HCT116 (cell line): ENCODE measurements around the gene HOXD11. TPM values are rescaled to one million over a fixed set of nuclear protein-coding genes. Genes with fewer than 3 reads are reported as not detected.

Experiments
- ATAC-seq: fragments of 200-7000 bp; cut with Tn5 transposase; 2 replicates; pipeline ENCODE4 v1.9.1; 2020; ENCODE audit warnings: mild to moderate bottlenecking, moderate library complexity
- BruUV-seq: library from RNA; stranded (reverse); fragments of 400-500 nt; replicated peaks from 2 replicates; lab custom pipeline; 2021; lab: Mats Ljungman, UMichigan
- CTCF ChIA-PET: fragments of 300-600 bp; sonication (Branson Sonifier 250); formaldehyde crosslinking; loops from one replicate; lab custom pipeline; 2021; ENCODE audit warnings: antibody characterized with exemption; lab: Charles Lee
- POLR2A ChIA-PET: fragments of 300-600, 350-600 bp; sonication (Branson Sonifier 250); formaldehyde crosslinking; loops from one replicate; lab custom pipeline; 2021; ENCODE audit warnings: antibody characterized with exemption; lab: Charles Lee
- RAD21 ChIA-PET, 2 experiments: fragments of 300-600 bp; sonication (Branson Sonifier 250); formaldehyde crosslinking; loops; one replicate each; lab custom pipeline; 2023; ENCODE audit warnings: low total read pairs in 2 of 2; ENCODE audit not compliant: uncharacterized antibody in 2 of 2, unreplicated experiment in 2 of 2, low non-redundant PET in 1 of 2; lab: Charles Lee
- DNase-seq: peaks from one replicate; pipeline ENCODE4 v3.0.0-alpha.2; 2010; ENCODE audit warnings: low read depth, low spot score
- H2AFZ ChIP-seq: fragments of 200-600 bp; shearing (Covaris generic), sonication (generic); 2 replicates; pipeline ENCODE4 v1.6.1; 2017; ENCODE audit warnings: low read depth, mixed run types, mixed read lengths, antibody characterized with exemption, low read length; ENCODE audit not compliant: poor library complexity, severe bottlenecking
- H3K27ac ChIP-seq: 2 replicates; pipeline ENCODE4 v1.5.1; 2012; ENCODE audit warnings: low read depth, low read length
- H3K27me3 ChIP-seq: fragments of 200-600 bp; sonication (generic); 2 replicates; pipeline ENCODE4 v1.6.1; 2016; ENCODE audit warnings: mixed run types, low read length, mixed read lengths; ENCODE audit not compliant: insufficient read depth
- H3K36me3 ChIP-seq, 2 experiments: fragments of 200-500 bp in 1 of 2; fragments of 200-600 bp in 1 of 2; sonication (Bioruptor generic) in 1 of 2; sonication (generic) in 1 of 2; 2 replicates each; pipeline versions ENCODE4 v1.5.1 to v1.6.1; 2014 to 2016; ENCODE audit warnings: low read length in 2 of 2, inconsistent platforms in 1 of 2, mixed read lengths in 1 of 2, mixed run types in 1 of 2; ENCODE audit not compliant: insufficient read depth in 2 of 2, control insufficient read depth in 1 of 2
- H3K4me1 ChIP-seq, 2 experiments: fragments of 200-600 bp in 1 of 2; sonication (generic) in 1 of 2; 2 replicates each; pipeline versions ENCODE4 v1.5.1 to v1.6.1; 2012 to 2017; ENCODE audit warnings: low read length in 2 of 2, inconsistent platforms in 1 of 2, mild to moderate bottlenecking in 1 of 2, mixed read lengths in 1 of 2, mixed run types in 1 of 2, moderate library complexity in 1 of 2; ENCODE audit not compliant: insufficient read depth in 2 of 2, control insufficient read depth in 1 of 2
- H3K4me2 ChIP-seq: fragments of 200-600 bp; sonication (generic); 2 replicates; pipeline ENCODE4 v1.6.1; 2017; ENCODE audit warnings: mixed run types, low read length, mixed read lengths
- H3K4me3 ChIP-seq, 2 experiments: fragments of 200-600 bp in 1 of 2; sonication (generic) in 1 of 2; replicated peaks in 1 of 2; 2 replicates each; pipeline ENCODE4 v1.5.1; 2011 to 2016; ENCODE audit warnings: low read length in 2 of 2, control low read depth in 1 of 2, low read depth in 1 of 2, mild to moderate bottlenecking in 1 of 2, mixed read lengths in 1 of 2, mixed run types in 1 of 2
- H3K79me2 ChIP-seq: fragments of 200-600 bp; sonication (generic); 2 replicates; pipeline ENCODE4 v1.6.1; 2017; ENCODE audit warnings: mild to moderate bottlenecking, mixed run types, low read length, moderate library complexity, mixed read lengths; ENCODE audit not compliant: insufficient read depth
- H3K9ac ChIP-seq: fragments of 200-600 bp; sonication (generic); 2 replicates; pipeline ENCODE4 v1.6.1; 2016; ENCODE audit warnings: low read length, mixed read lengths
- H3K9me2 ChIP-seq: fragments of 200-600 bp; sonication (generic), shearing (Covaris generic); 2 replicates; pipeline ENCODE4 v1.6.1; 2017; ENCODE audit warnings: mixed run types, mild to moderate bottlenecking, moderate library complexity; ENCODE audit not compliant: insufficient read depth
- H3K9me3 ChIP-seq, 2 experiments: fragments of 200-500 bp in 1 of 2; fragments of 200-600 bp in 1 of 2; sonication (Bioruptor generic) in 1 of 2; sonication (generic) in 1 of 2; 2 replicates each; pipeline ENCODE4 v1.6.1; 2014 to 2017; ENCODE audit warnings: low read length in 2 of 2, mixed read lengths in 2 of 2, inconsistent platforms in 1 of 2, low read depth in 1 of 2, mild to moderate bottlenecking in 1 of 2, mixed run types in 1 of 2, moderate library complexity in 1 of 2; ENCODE audit not compliant: control insufficient read depth in 1 of 2, insufficient read depth in 1 of 2
- H4K20me1 ChIP-seq: fragments of 200-600 bp; sonication (generic), shearing (Covaris generic); 2 replicates; pipeline ENCODE4 v1.6.1; 2017; ENCODE audit warnings: mixed run types, mild to moderate bottlenecking, moderate library complexity; ENCODE audit not compliant: insufficient read depth
- CBX3 ChIP-seq: IDR thresholded peaks from 2 replicates; pipeline ENCODE4 v1.6.1; 2012; ENCODE audit warnings: low read depth
- FOSL1 ChIP-seq: IDR thresholded peaks from 2 replicates; pipeline ENCODE4 v1.6.1; 2012; ENCODE audit warnings: low read depth
- JUND ChIP-seq: IDR thresholded peaks from 2 replicates; pipeline ENCODE4 v1.6.1; 2012
- MAX ChIP-seq: IDR thresholded peaks from 2 replicates; pipeline ENCODE4 v1.6.1; 2012
- POLR2AphosphoS5 ChIP-seq: IDR thresholded peaks from 2 replicates; pipeline ENCODE4 v1.6.1; 2011; ENCODE audit warnings: mild to moderate bottlenecking, low read depth, low read length, moderate library complexity
- REST ChIP-seq: IDR thresholded peaks from 2 replicates; pipeline ENCODE4 v1.6.1; 2012; ENCODE audit warnings: low read depth
- SP1 ChIP-seq: IDR thresholded peaks from 2 replicates; pipeline ENCODE4 v1.6.1; 2012; ENCODE audit warnings: low read depth
- SRF ChIP-seq: IDR thresholded peaks from 2 replicates; pipeline ENCODE4 v1.6.1; 2012; ENCODE audit warnings: low read depth
- TCF7L2 ChIP-seq: IDR thresholded peaks from 2 replicates; pipeline ENCODE4 v1.7.0; 2011; ENCODE audit warnings: borderline replicate concordance, inconsistent platforms; ENCODE audit not compliant: insufficient read depth, insufficient read length; ENCODE audit errors: extremely low read depth
- ZFX ChIP-seq: fragments of 450-650 bp; IDR thresholded peaks from 2 replicates; pipeline ENCODE4 v1.6.1; 2017
- intact Hi-C: fragments of 100-400 bp; cut with micrococcal nuclease; formaldehyde crosslinking; loops from 2 replicates; pipeline ENCODE4 v1.10.0; 2022
- total RNA-seq: library from RNA; stranded (reverse); gene quantifications from one replicate; pipeline ENCODE4 v1.2.1, GENCODE V29; 2021; ENCODE audit not compliant: unreplicated experiment

The HOXD11 gene
- total RNA-seq, 1 experiment from 2014 or later, result not detected

- Histone ChIP-seq H3K9me3 (no peaks in the 10 kb centered on the region), H3K9ac (no peak overlapping the region), H3K79me2 (no peaks in the 10 kb centered on the region), H3K4me1 (no peaks in the 10 kb centered on the region), H3K4me2 (no peak overlapping the region), H4K20me1 (no peaks in the 10 kb centered on the region), H3K9me2 (no peaks in the 10 kb centered on the region), H3K27ac (no peak overlapping the region), H3K36me3 (no peaks in the 10 kb centered on the region), H2AFZ (no peak overlapping the region), H3K4me3 (no peak overlapping the region), H3K27me3 (no peaks in the 10 kb centered on the region)
- TF ChIP-seq JUND (no peak), POLR2AphosphoS5 (no peak), REST (no peak), ZFX (no peak), SP1 (no peak), CBX3 (no peak), FOSL1 (no peak), TCF7L2 (no peak), SRF (no peak), MAX (no peak)
- no peak for DNase-seq
- ChIA-PET CTCF (no interaction called here), POLR2A (no interaction called here), RAD21 (no interaction called here)
- no TSS peak for BruUV-seq
- intact Hi-C loops, result no loop called here
- no peak for ATAC-seq
Measured at GRCh38 chr2:176072292-176072669, 34.8 kb upstream of the HOXD11 start.
